ENCODE data around the gene PTPRO.

Gene PTPRO

DNA sequence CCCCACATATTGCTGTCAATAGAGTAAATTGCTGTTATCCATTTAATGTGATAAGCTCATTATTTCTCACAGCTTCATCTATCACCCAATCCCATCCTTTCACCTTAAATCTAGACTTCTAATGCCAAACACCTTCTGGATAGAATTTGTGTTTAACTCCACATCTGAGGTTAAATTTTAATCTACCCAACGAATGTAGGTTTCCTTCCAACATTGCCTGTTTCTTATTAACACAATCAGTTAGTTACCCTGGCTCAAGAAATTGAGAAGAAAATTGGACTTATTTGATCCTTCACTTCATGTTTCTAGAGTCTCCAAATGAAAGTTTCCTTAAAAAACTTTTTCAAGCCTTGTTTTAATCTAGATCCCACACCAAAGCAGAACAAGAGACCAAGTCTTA is 67.3 kb downstream of the PTPRO start:
- TF ChIP-seq, protein P1, sequence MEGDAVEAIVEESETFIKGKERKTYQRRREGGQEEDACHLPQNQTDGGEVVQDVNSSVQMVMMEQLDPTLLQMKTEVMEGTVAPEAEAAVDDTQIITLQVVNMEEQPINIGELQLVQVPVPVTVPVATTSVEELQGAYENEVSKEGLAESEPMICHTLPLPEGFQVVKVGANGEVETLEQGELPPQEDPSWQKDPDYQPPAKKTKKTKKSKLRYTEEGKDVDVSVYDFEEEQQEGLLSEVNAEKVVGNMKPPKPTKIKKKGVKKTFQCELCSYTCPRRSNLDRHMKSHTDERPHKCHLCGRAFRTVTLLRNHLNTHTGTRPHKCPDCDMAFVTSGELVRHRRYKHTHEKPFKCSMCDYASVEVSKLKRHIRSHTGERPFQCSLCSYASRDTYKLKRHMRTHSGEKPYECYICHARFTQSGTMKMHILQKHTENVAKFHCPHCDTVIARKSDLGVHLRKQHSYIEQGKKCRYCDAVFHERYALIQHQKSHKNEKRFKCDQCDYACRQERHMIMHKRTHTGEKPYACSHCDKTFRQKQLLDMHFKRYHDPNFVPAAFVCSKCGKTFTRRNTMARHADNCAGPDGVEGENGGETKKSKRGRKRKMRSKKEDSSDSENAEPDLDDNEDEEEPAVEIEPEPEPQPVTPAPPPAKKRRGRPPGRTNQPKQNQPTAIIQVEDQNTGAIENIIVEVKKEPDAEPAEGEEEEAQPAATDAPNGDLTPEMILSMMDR (IDR thresholded peaks at IDR 0.05; ENCODE audit: low read depth, low read length) = no peak
- TF ChIP-seq MYC (IDR thresholded peaks at IDR 0.05; ENCODE audit: low read depth, low read length) (no peak), POLR2A (IDR thresholded peaks at IDR 0.05; ENCODE audit: extremely low read depth, insufficient read length) (no peak)
- TF ChIP-seq, protein P2, sequence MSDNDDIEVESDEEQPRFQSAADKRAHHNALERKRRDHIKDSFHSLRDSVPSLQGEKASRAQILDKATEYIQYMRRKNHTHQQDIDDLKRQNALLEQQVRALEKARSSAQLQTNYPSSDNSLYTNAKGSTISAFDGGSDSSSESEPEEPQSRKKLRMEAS (IDR thresholded peaks at IDR 0.05; ENCODE audit: low read depth, low read length) = no peak

DNA sequence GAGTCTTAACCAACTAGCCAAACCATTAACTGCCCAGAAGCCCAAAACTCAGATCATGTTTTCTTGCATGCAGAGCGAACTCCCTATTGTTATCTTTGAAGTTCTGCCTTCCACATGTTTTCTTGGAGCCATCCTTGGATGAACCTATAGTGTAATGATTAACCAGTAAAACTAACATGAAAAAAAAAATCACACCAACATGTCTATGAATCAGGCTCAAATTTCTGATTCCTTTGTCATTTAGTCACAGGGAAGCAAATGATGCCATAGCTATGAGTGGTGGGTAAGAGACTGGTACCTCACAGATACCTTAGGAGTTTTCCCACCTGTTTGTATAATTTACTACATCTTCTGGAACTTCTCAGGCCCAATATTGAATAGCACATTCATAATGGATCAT is 70.7 kb downstream of the PTPRO start:
- no peak overlapping the region for H3K4me3 ChIP-seq (ENCODE audit: low read depth, low read length)
- no peak for TF ChIP-seq POLR2A (IDR thresholded peaks at IDR 0.05; ENCODE audit: extremely low read depth, insufficient read length)
- TF ChIP-seq MYC (IDR thresholded peaks at IDR 0.05; ENCODE audit: low read depth, low read length) = no peak
- TF ChIP-seq, protein P2 (IDR thresholded peaks at IDR 0.05; ENCODE audit: low read depth, low read length) = no peak
- TF ChIP-seq, protein P1 (IDR thresholded peaks at IDR 0.05; ENCODE audit: low read depth, low read length) = no peak
- DNase-seq (ENCODE audit: low read depth) = no peak

More for the DNA sequence above, 67.3 kb downstream of the PTPRO start:
- no peak overlapping the region for H3K4me3 ChIP-seq (ENCODE audit: low read depth, low read length)
- no peak for DNase-seq (ENCODE audit: low read depth)

DNA sequence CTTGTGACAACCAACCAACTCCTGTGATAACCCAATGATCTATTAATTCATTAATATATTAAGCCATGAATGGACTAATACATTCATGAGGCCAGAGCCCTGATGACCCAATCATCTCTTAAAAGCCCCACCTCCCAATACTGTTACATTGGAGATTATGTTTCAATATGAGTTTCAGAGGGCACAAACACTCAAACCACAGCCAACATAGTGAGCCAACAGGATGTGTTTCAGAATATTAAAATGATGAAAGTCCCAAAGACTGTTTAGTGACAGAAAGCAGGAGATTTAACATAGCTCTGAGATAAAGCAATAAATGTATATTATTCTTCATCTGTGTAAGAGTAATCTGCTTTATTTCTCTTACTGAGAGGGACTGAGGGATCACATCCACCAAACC is 71.7 kb downstream of the PTPRO start:
- TF ChIP-seq, protein P2 (IDR thresholded peaks at IDR 0.05; ENCODE audit: low read depth, low read length) = no peak
- TF ChIP-seq, protein P1 (IDR thresholded peaks at IDR 0.05; ENCODE audit: low read depth, low read length) = no peak
- no peak for TF ChIP-seq POLR2A (IDR thresholded peaks at IDR 0.05; ENCODE audit: extremely low read depth, insufficient read length)
- DNase-seq (ENCODE audit: low read depth) = no peak
- H3K4me3 ChIP-seq (ENCODE audit: low read depth, low read length) = no peak overlapping the region

DNA sequence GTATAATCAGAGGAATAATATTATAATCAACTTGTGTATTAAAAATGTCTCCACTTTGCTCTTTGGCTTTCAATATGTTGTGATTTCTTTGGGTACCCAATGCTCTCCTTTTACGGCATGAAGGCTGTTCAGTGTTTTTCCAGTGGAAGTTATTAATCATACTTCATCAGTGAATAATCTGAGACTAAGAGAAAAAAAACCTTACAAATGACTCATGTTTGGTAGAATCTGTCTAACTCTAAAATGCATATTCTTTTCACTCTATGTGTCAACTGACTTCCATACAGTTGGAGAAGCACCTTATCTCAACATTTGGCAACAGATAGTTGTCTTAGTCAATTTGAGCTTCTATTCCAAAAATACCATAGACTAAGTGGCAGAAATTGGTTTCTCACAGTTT is 82.2 kb downstream of the PTPRO start:
- no peak for DNase-seq (ENCODE audit: low read depth)
- no peak for TF ChIP-seq POLR2A (IDR thresholded peaks at IDR 0.05; ENCODE audit: extremely low read depth, insufficient read length)
- TF ChIP-seq, protein P2 (IDR thresholded peaks at IDR 0.05; ENCODE audit: low read depth, low read length) = no peak
- TF ChIP-seq, protein P1 (IDR thresholded peaks at IDR 0.05; ENCODE audit: low read depth, low read length) = no peak
- no peak for TF ChIP-seq MYC (IDR thresholded peaks at IDR 0.05; ENCODE audit: low read depth, low read length)
- H3K4me3 ChIP-seq (ENCODE audit: low read depth, low read length) = no peak overlapping the region

DNA sequence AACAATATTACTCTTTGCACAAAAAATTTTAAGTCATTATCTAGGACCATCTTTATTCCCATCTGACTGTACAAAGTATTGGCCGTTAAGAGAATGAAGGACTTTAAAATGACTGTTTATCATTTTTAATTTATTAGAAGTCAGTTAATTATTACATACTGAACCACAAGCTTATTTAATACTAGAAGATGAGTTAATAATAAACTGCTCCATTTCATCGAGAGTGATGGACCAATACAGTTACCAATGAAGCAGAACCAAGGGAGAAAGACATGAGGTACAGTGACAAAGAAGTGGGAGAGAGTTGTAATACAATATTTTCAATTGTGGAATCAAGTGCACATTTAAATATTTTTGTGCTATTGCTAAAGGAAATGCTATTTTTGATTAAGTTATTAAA is 83.3 kb downstream of the PTPRO start:
- no peak overlapping the region for H3K4me3 ChIP-seq (ENCODE audit: low read depth, low read length)
- DNase-seq (ENCODE audit: low read depth) = no peak
- TF ChIP-seq POLR2A (IDR thresholded peaks at IDR 0.05; ENCODE audit: extremely low read depth, insufficient read length) (no peak), MYC (IDR thresholded peaks at IDR 0.05; ENCODE audit: low read depth, low read length) (no peak)
- TF ChIP-seq, protein P2 (IDR thresholded peaks at IDR 0.05; ENCODE audit: low read depth, low read length) = no peak
- TF ChIP-seq, protein P1 (IDR thresholded peaks at IDR 0.05; ENCODE audit: low read depth, low read length) = no peak

DNA sequence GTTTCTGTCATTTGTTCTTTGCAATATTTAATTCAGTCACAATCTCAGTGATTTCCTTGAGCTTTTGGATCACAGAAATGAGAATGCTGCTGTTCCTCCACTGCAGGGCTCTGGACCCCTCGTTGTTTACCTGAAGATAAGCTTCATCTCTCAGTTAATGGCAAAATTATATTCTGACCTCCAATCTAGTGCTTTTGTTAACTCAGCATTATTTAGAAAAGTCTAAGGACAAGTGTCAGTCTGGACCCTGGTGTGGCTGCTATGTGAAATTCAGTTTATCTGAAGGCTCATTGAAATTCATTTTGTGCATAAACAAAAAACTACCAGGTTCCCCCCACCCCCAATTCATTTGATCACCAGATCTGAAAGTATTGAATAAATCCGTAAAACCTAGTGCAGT is 84.7 kb downstream of the PTPRO start:
- no peak for DNase-seq (ENCODE audit: low read depth)
- H3K4me3 ChIP-seq (ENCODE audit: low read depth, low read length) = no peak overlapping the region
- TF ChIP-seq MYC (IDR thresholded peaks at IDR 0.05; ENCODE audit: low read depth, low read length) (no peak), POLR2A (IDR thresholded peaks at IDR 0.05; ENCODE audit: extremely low read depth, insufficient read length) (no peak)
- TF ChIP-seq, protein P1 (IDR thresholded peaks at IDR 0.05; ENCODE audit: low read depth, low read length) = no peak
- TF ChIP-seq, protein P2 (IDR thresholded peaks at IDR 0.05; ENCODE audit: low read depth, low read length) = no peak

All from NB4 (cell line).